RWPE2 (cell line): ENCODE data around the gene USP43.

Source experiments
- ATAC-seq: fragments of 200-7000 bp; cut with Tn5 transposase; 3 replicates; pipeline ENCODE4 v1.9.1; 2021; ENCODE audit warnings: low read depth
- DNase-seq: peaks from one replicate; pipeline ENCODE4 v3.0.0-alpha.2; 2020; ENCODE audit warnings: low spot score
- H3K27ac ChIP-seq: fragments of 450-650 bp; 2 replicates; pipeline ENCODE4 v1.5.1; 2017; ENCODE audit warnings: mild to moderate bottlenecking; ENCODE audit not compliant: poor library complexity, severe bottlenecking
- H3K27me3 ChIP-seq: fragments of 250-450 bp; sonication (Bioruptor Pico); 2 replicates; pipeline ENCODE4 v1.5.1; 2021; ENCODE audit warnings: mild to moderate bottlenecking, moderate library complexity; ENCODE audit not compliant: insufficient read depth, poor library complexity, severe bottlenecking
- H3K36me3 ChIP-seq: fragments of 250-450 bp; sonication (Bioruptor Pico); 2 replicates; pipeline ENCODE4 v1.5.1; 2020; ENCODE audit warnings: low read depth, mild to moderate bottlenecking, moderate library complexity
- H3K4me1 ChIP-seq: fragments of 250-450 bp; sonication (Bioruptor Pico); 2 replicates; pipeline ENCODE4 v1.5.1; 2021; ENCODE audit warnings: mild to moderate bottlenecking, moderate library complexity; ENCODE audit not compliant: insufficient read depth, poor library complexity, severe bottlenecking
- H3K4me3 ChIP-seq: fragments of 250-450 bp; sonication (Bioruptor Pico); 2 replicates; pipeline ENCODE4 v1.5.1; 2021; ENCODE audit warnings: mild to moderate bottlenecking, moderate library complexity; ENCODE audit not compliant: severe bottlenecking
- H3K9me3 ChIP-seq: fragments of 250-450 bp; sonication (Bioruptor Pico); 2 replicates; pipeline ENCODE4 v1.5.1; 2021; ENCODE audit warnings: mild to moderate bottlenecking, moderate library complexity; ENCODE audit not compliant: severe bottlenecking
- CTCF ChIP-seq: fragments of 450-650 bp; IDR thresholded peaks from one replicate; pipeline ENCODE4 v1.5.1; 2017; ENCODE audit warnings: mild to moderate bottlenecking, moderate library complexity; ENCODE audit not compliant: poor library complexity, severe bottlenecking

The USP43 gene

GRCh38 chr17:9645851-9646545, 681 bp downstream of the USP43 start:
- no peaks in the 10 kb centered on the region for H3K27me3 ChIP-seq
- H3K4me1 ChIP-seq = peaks cover 20% of the 10 kb centered on the region
- peak; percentile 40 for ATAC-seq
- H3K36me3 ChIP-seq = no peaks in the 10 kb centered on the region
- TF ChIP-seq CTCF = peak; percentile 40
- no peaks in the 10 kb centered on the region for H3K9me3 ChIP-seq
- peak; percentile 71 for DNase-seq
- peak overlapping the region; percentile 90 for H3K27ac ChIP-seq
- peak overlapping the region; percentile 87 for H3K4me3 ChIP-seq

DNA sequence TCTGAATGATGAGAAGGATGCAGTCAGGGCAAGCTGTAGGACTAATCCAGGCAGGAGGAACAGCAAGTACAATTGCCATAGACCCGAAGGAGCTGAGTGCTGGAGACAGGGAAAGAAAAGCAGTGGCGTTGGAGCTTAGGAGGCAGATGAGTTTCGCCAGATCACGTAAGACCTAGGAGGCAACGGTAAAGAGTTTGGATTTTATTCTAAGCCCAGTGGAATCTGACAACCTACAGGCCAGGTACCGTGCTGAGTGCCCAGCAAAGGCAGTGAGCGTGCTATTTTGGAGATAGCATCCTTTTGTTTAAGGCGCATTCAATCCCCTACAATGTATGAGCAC, 1.2 kb downstream of the USP43 start:
- TF ChIP-seq CTCF = no peak
- H3K27me3 ChIP-seq = no peaks in the 10 kb centered on the region

DNA sequence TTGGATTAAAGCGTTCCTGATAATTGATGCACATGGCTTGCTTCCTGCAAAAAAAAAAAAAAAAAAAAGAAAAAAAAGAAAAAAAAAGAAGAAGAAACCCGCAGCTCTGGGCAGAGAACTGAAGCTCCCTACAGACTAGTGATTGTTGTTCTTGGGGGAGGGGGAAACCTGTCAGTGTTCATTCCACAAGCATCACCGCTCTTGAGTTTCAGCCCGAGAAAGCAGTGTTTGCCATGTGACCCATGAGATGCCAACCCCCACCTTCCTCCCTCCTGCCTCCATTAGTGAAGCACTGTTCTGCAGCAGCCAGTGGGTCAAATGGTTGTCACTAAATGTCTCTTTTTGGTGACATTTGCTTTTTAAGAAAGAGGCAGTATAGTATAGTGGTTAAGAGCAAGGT, 1.7 kb downstream of the USP43 start:
- Histone ChIP-seq H3K9me3 (no peaks in the 10 kb centered on the region), H3K27me3 (no peaks in the 10 kb centered on the region), H3K36me3 (no peaks in the 10 kb centered on the region), H3K4me3 (peak overlapping the region; percentile 87), H3K27ac (peak overlapping the region; percentile 90), H3K4me1 (peaks cover 20% of the 10 kb centered on the region)
- ATAC-seq (no peak), DNase-seq (no peak)
- TF ChIP-seq CTCF = no peak

More for the DNA sequence above, 1.2 kb downstream of the USP43 start:
- peak overlapping the region; percentile 87 for H3K4me3 ChIP-seq
- DNase-seq (no peak), ATAC-seq (no peak; the same call in 2 of the 3 replicates)
- H3K27ac ChIP-seq = peak overlapping the region; percentile 90
- H3K4me1 ChIP-seq = peaks cover 20% of the 10 kb centered on the region
- H3K36me3 ChIP-seq = no peaks in the 10 kb centered on the region
- no peaks in the 10 kb centered on the region for H3K9me3 ChIP-seq

GRCh38 chr17:9648521-9649110, 3.3 kb downstream of the USP43 start:
- DNase-seq (no peak), ATAC-seq (no peak)
- Histone ChIP-seq H3K4me3 (no peak overlapping the region), H3K27me3 (no peaks in the 10 kb centered on the region), H3K36me3 (no peaks in the 10 kb centered on the region), H3K9me3 (no peaks in the 10 kb centered on the region), H3K4me1 (peaks cover 20% of the 10 kb centered on the region), H3K27ac (peak overlapping the region; percentile 90)
- no peak for TF ChIP-seq CTCF
